ENCODE data around the gene SORCS2. TPM values are rescaled to one million over a fixed set of nuclear protein-coding genes. Genes with fewer than 3 reads are reported as not detected.

SORCS2 gene
- total RNA-seq, 1 donor from 2014 or later = 7.1 TPM

GRCh38 chr4:7764466-7764865 is 572.1 kb downstream of the SORCS2 start:
- DNase-seq (ENCODE audit: low spot score in 2 of 2, unreplicated experiment in 2 of 2) = no peak
- H3K9me3 Mint-ChIP-seq = no peaks in the 10 kb centered on the region
- H3K27me3 Mint-ChIP-seq (ENCODE audit: low read depth) = no peaks in the 10 kb centered on the region
- H3K27ac Mint-ChIP-seq = no peak overlapping the region
- peaks cover 4% of the 10 kb centered on the region for H3K4me1 Mint-ChIP-seq
- no peak for TF ChIP-seq CTCF (IDR thresholded peaks at IDR 0.05; ENCODE audit: unreplicated experiment)
- peaks cover 30% of the 10 kb centered on the region for H3K36me3 Mint-ChIP-seq
- no peak overlapping the region for H3K4me3 Mint-ChIP-seq

- peaks cover 4% of the 10 kb centered on the region for H3K4me1 Mint-ChIP-seq
- no peaks in the 10 kb centered on the region for H3K9me3 Mint-ChIP-seq
- H3K4me3 Mint-ChIP-seq = no peak overlapping the region
- H3K27me3 Mint-ChIP-seq (ENCODE audit: low read depth) = no peaks in the 10 kb centered on the region
- peaks cover 35% of the 10 kb centered on the region for H3K36me3 Mint-ChIP-seq
- no peak for TF ChIP-seq CTCF (IDR thresholded peaks at IDR 0.05; ENCODE audit: unreplicated experiment)
- no peak for DNase-seq (ENCODE audit: low spot score in 2 of 2, unreplicated experiment in 2 of 2)
- no peak overlapping the region for H3K27ac Mint-ChIP-seq
Observed at GRCh38 chr4:7765666-7766065, 573.3 kb downstream of the SORCS2 start.

GRCh38 chr4:7766086-7766485 is 573.7 kb downstream of the SORCS2 start:
- Mint-ChIP-seq H3K36me3 (peaks cover 35% of the 10 kb centered on the region), H3K4me1 (peaks cover 4% of the 10 kb centered on the region), H3K27me3 (ENCODE audit: low read depth) (no peaks in the 10 kb centered on the region), H3K27ac (no peak overlapping the region), H3K9me3 (no peaks in the 10 kb centered on the region), H3K4me3 (no peak overlapping the region)
- DNase-seq (ENCODE audit: low spot score in 2 of 2, unreplicated experiment in 2 of 2) = no peak
- no peak for TF ChIP-seq CTCF (IDR thresholded peaks at IDR 0.05; ENCODE audit: unreplicated experiment)

- H3K27ac Mint-ChIP-seq = no peak overlapping the region
- H3K4me1 Mint-ChIP-seq = peaks cover 6% of the 10 kb centered on the region
Observed at GRCh38 chr4:7766661-7767345, 574.5 kb downstream of the SORCS2 start.

GRCh38 chr4:7767526-7767925 is 575.2 kb downstream of the SORCS2 start:
- no peak overlapping the region for H3K27ac Mint-ChIP-seq
- H3K4me3 Mint-ChIP-seq = no peak overlapping the region
- no peaks in the 10 kb centered on the region for H3K27me3 Mint-ChIP-seq (ENCODE audit: low read depth)
- peaks cover 4% of the 10 kb centered on the region for H3K4me1 Mint-ChIP-seq
- H3K36me3 Mint-ChIP-seq = peaks cover 41% of the 10 kb centered on the region
- no peaks in the 10 kb centered on the region for H3K9me3 Mint-ChIP-seq
- TF ChIP-seq CTCF (IDR thresholded peaks at IDR 0.05; ENCODE audit: unreplicated experiment) = no peak
- DNase-seq (ENCODE audit: low spot score in 2 of 2, unreplicated experiment in 2 of 2) = no peak

More at GRCh38 chr4:7766661-7767345, 574.5 kb downstream of the SORCS2 start:
- DNase-seq (ENCODE audit: low spot score in 2 of 2, unreplicated experiment in 2 of 2) = no peak
- Mint-ChIP-seq H3K27me3 (ENCODE audit: low read depth) (no peaks in the 10 kb centered on the region), H3K36me3 (peaks cover 35% of the 10 kb centered on the region), H3K4me3 (no peak overlapping the region), H3K9me3 (no peaks in the 10 kb centered on the region)
- no peak for TF ChIP-seq CTCF (IDR thresholded peaks at IDR 0.05; ENCODE audit: unreplicated experiment)

Measured in mesothelial cell of epicardium (in vitro differentiated cells).